Tibial nerve (tissue), 4 donors: Measurements from ENCODE around the gene RREB1.
A peak's percentile ranks its signal among the peaks of the same experiment; 100 is the strongest.

Experiments
- CTCF ChIP-seq, 5 experiments: fragments of 200-600 bp in 3 of 5; fragments of 450-650 bp in 2 of 5; sonication (generic) in 3 of 5; IDR thresholded peaks; one replicate each; pipeline ENCODE4 v1.5.1; 2016 to 2019; ENCODE audit warnings: antibody characterized with exemption in 5 of 5, mild to moderate bottlenecking in 3 of 5, moderate library complexity in 2 of 5
- EP300 ChIP-seq, 2 donors: sonication (generic); formaldehyde crosslinking; IDR thresholded peaks; one replicate each; pipeline ENCODE4 v1.6.1; 2017; ENCODE audit warnings: antibody characterized with exemption in 2 of 2, mild to moderate bottlenecking in 1 of 2
- POLR2A ChIP-seq, 2 donors: fragments of 450-650 bp; IDR thresholded peaks; one replicate each; pipeline ENCODE4 v1.6.1; 2017; ENCODE audit warnings: antibody characterized with exemption in 2 of 2, mild to moderate bottlenecking in 2 of 2, moderate library complexity in 2 of 2

GRCh38 chr6:7238900-7239589, 131.3 kb downstream of the RREB1 start:
- TF ChIP-seq CTCF (IDR thresholded peaks at IDR 0.05) = peak; percentile 49 to 64 (median 59)
- no peak for TF ChIP-seq POLR2A (IDR thresholded peaks at IDR 0.05)
- TF ChIP-seq EP300 (IDR thresholded peaks at IDR 0.05) = no peak
